Stomach (tissue), 9 donors: ENCODE data around the gene CALCOCO2. TPM values are rescaled to one million over a fixed set of nuclear protein-coding genes. Genes with fewer than 3 reads are reported as not detected.

Experiments
- DNase-seq, 2 donors: peaks; one replicate each; pipeline versions ENCODE4 v3.0.0 to v3.0.0-alpha.2; 2013 to 2019
- H3K27ac ChIP-seq, 5 donors: fragments of 200-600 bp in 4 of 5; sonication (generic) in 4 of 5; one replicate each; pipeline ENCODE4 v1.5.1; 2013 to 2019; ENCODE audit warnings: mild to moderate bottlenecking in 1 of 5, moderate library complexity in 1 of 5
- H3K27me3 ChIP-seq, 3 donors: fragments of 200-600 bp; sonication (generic); one replicate each; pipeline ENCODE4 v1.5.1; 2017 to 2019; ENCODE audit warnings: mixed run types in 1 of 3
- H3K36me3 ChIP-seq, 4 donors: fragments of 200-600 bp; sonication (generic); 1 replicate in 3 of 4; 2 replicates in 1 of 4; pipeline ENCODE4 v1.5.1; 2016 to 2019
- H3K4me1 ChIP-seq, 4 donors: fragments of 200-600 bp; sonication (generic); one replicate each; pipeline ENCODE4 v1.5.1; 2016 to 2019
- H3K4me3 ChIP-seq, 4 donors: fragments of 200-600 bp; sonication (generic) in 3 of 4; one replicate each; pipeline ENCODE4 v1.5.1; 2016 to 2019; ENCODE audit warnings: mild to moderate bottlenecking in 1 of 4
- H3K9me3 ChIP-seq, 4 donors: fragments of 200-600 bp; sonication (generic); one replicate each; pipeline ENCODE4 v1.5.1; 2016 to 2019
- EP300 ChIP-seq: sonication (generic); formaldehyde crosslinking; IDR thresholded peaks from one replicate; pipeline ENCODE4 v1.6.1; 2017; ENCODE audit warnings: antibody characterized with exemption
- POLR2A ChIP-seq, 4 donors: fragments of 450-650 bp; IDR thresholded peaks; one replicate each; pipeline ENCODE4 v1.6.1; 2016; ENCODE audit warnings: antibody characterized with exemption in 4 of 4, control low read depth in 2 of 4, mild to moderate bottlenecking in 1 of 4, moderate library complexity in 1 of 4
- POLR2AphosphoS5 ChIP-seq, 3 donors: sonication (generic); formaldehyde crosslinking; IDR thresholded peaks; one replicate each; pipeline ENCODE4 v1.6.1; 2016; ENCODE audit warnings: antibody characterized with exemption in 3 of 3
- WGBS, 5 donors: extraction: QIAGEN DNeasy Blood & Tissue Kit in 3 of 5; methylation state at CpG; one replicate each; pipeline versions ENCODE4 v1.1.5 to v1.1.7; 2013 to 2018; 5-methylcytosine and 5-hydroxymethylcytosine counted together
- intact Hi-C: fragments of 100-400 bp; cut with DNase I; formaldehyde crosslinking; loops from one replicate; pipeline ENCODE4 v1.15.1; 2023; ENCODE audit warnings: low total_unique reads
- polyA plus RNA-seq, 3 donors: library from polyadenylated mRNA; stranded (reverse); fragments of 200-250 nt; gene quantifications; one replicate each; pipeline ENCODE4 v1.2.3, GENCODE V29; 2013
- small RNA-seq, 4 donors: library from RNA; depleted of rRNA; stranded (forward); fragments of <200 nt; gene quantifications; one replicate each; pipeline ENCODE3, GENCODE V24; 2016
- total RNA-seq, 5 donors: library from RNA; depleted of rRNA; stranded (reverse); fragments of >200 nt; gene quantifications; one replicate each; pipeline versions ENCODE4 v1.1.0 to v1.2.3, GENCODE V29; 2014 to 2016
- TF ChIP-seq, protein P1 (sequence below), 7 experiments: fragments of 450-650 bp in 4 of 7; fragments of 200-600 bp in 3 of 7; sonication (generic) in 3 of 7; IDR thresholded peaks; one replicate each; pipeline ENCODE4 v1.5.1; 2016 to 2019; ENCODE audit warnings: antibody characterized with exemption in 7 of 7, control low read depth in 2 of 7, mild to moderate bottlenecking in 1 of 7
- donor health status: healthy with polysubstance abuse.
- donor health status: Bipolar disorder and iron deficiency.
- donor health status: healthy.

Gene CALCOCO2
- total and polyA plus RNA-seq, 8 donors = 43.0 to 109 (median 69.4) TPM

DNA sequence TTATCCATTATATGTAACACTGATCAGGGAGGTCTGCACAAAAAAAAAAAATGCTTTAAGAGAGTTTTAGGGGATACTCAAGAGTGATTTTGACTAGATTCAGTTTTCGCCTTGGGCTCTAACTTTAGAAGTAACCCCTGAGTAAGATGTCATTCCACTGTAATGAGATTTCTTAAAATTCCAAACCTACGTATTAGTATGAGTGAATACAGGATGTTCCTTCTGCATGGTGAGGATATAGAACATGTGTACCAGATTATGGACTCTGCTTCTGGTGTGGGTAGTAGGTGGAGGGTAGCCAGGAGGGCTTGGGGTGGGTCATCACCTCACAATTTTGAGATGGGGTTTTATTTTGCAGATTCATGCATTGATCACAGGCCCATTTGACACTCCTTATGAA lies 81.6 kb downstream of the CALCOCO2 start:
- no peak overlapping the region for H3K27ac ChIP-seq
- WGBS, 5 donors = 88 to 96% (median 92%) methylated on average over 2 of the region's 2 CpGs
- TF ChIP-seq POLR2A (IDR thresholded peaks at IDR 0.05) (no peak), POLR2AphosphoS5 (IDR thresholded peaks at IDR 0.05) (no peak), EP300 (no peak)
- TF ChIP-seq, protein P1, sequence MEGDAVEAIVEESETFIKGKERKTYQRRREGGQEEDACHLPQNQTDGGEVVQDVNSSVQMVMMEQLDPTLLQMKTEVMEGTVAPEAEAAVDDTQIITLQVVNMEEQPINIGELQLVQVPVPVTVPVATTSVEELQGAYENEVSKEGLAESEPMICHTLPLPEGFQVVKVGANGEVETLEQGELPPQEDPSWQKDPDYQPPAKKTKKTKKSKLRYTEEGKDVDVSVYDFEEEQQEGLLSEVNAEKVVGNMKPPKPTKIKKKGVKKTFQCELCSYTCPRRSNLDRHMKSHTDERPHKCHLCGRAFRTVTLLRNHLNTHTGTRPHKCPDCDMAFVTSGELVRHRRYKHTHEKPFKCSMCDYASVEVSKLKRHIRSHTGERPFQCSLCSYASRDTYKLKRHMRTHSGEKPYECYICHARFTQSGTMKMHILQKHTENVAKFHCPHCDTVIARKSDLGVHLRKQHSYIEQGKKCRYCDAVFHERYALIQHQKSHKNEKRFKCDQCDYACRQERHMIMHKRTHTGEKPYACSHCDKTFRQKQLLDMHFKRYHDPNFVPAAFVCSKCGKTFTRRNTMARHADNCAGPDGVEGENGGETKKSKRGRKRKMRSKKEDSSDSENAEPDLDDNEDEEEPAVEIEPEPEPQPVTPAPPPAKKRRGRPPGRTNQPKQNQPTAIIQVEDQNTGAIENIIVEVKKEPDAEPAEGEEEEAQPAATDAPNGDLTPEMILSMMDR (IDR thresholded peaks at IDR 0.05) = no peak
- DNase-seq = no peak
- intact Hi-C loops = no loop called here
- H3K9me3 ChIP-seq = no peaks in the 10 kb centered on the region
- H3K27me3 ChIP-seq = no peaks in the 10 kb centered on the region
- H3K4me1 ChIP-seq = peaks cover 22 to 71% (median 52%) of the 10 kb centered on the region in 4 donors
- H3K4me3 ChIP-seq = no peak overlapping the region
- peaks cover 25 to 70% (median 68%) of the 10 kb centered on the region in 4 donors for H3K36me3 ChIP-seq

Small RNAs within 50 kb of the gene (small RNA-seq; reads per million reads assigned to genes)
- gene AC068531.1 (0 reads per million in 4 donors), gene RF00263 (0 reads per million in 4 donors)

Other genes with a start within 250 kb of the CALCOCO2 start
- 10 to 100 TPM in 4 of 5 donors, 1 to 10 TPM in 1; 6.1 to 77.6 (median 17.0) TPM for gene HOXB3, start 240.8 kb upstream of the CALCOCO2 start, total RNA-seq
- 1 to 10 TPM; 2.8 to 9.5 (median 3.8) TPM for gene HOXB3, start 240.8 kb upstream of the CALCOCO2 start, polyA plus RNA-seq
- 10 to 100 TPM in 2 of 5 donors, under 1 TPM in 2, not detected in 1; 0.43 to 50.4 (median 6.2) TPM for gene HOXB5, start 237.3 kb upstream of the CALCOCO2 start, total RNA-seq
- gene HOXB5, start 237.3 kb upstream of the CALCOCO2 start, polyA plus RNA-seq = 1 to 10 TPM; 2.2 to 2.7 (median 2.4) TPM
- gene HOXB6, start 226.0 kb upstream of the CALCOCO2 start, total RNA-seq = 100 to 1,000 TPM in 1 of 5 donors, 10 to 100 TPM in 3, 1 to 10 TPM in 1; 4.2 to 150 (median 11.9) TPM
- gene HOXB6, start 226.0 kb upstream of the CALCOCO2 start, polyA plus RNA-seq = 10 to 100 TPM in 1 of 3 donors, 1 to 10 TPM in 2; 5.7 to 10.2 (median 7.8) TPM
- 10 to 100 TPM in 1 of 5 donors, 1 to 10 TPM in 4; 1.8 to 16.5 (median 2.3) TPM for gene HOXB7, start 220.0 kb upstream of the CALCOCO2 start, total RNA-seq
- 1 to 10 TPM; 1.0 to 8.2 (median 2.8) TPM for gene HOXB7, start 220.0 kb upstream of the CALCOCO2 start, polyA plus RNA-seq
- 10 to 100 TPM in 1 of 5 donors, 1 to 10 TPM in 4; 1.2 to 13.0 (median 1.5) TPM for gene HOXB8, start 215.7 kb upstream of the CALCOCO2 start, total RNA-seq
- gene HOXB8, start 215.7 kb upstream of the CALCOCO2 start, polyA plus RNA-seq = under 1 TPM in 2 of 3 donors, not detected in 1; 0.46 to 0.56 TPM
- gene HOXB9, start 204.7 kb upstream of the CALCOCO2 start, total RNA-seq = 10 to 100 TPM in 1 of 5 donors, not detected in 4; 11.3 TPM
- not detected for gene HOXB9, start 204.7 kb upstream of the CALCOCO2 start, polyA plus RNA-seq
- gene PRAC1, start 108.5 kb upstream of the CALCOCO2 start, total RNA-seq = not detected
- not detected for gene PRAC1, start 108.5 kb upstream of the CALCOCO2 start, polyA plus RNA-seq
- gene PRAC2, start 107.8 kb upstream of the CALCOCO2 start, total RNA-seq = not detected
- not detected for gene PRAC2, start 107.8 kb upstream of the CALCOCO2 start, polyA plus RNA-seq
- gene HOXB13, start 102.3 kb upstream of the CALCOCO2 start, total RNA-seq = under 1 TPM in 1 of 5 donors, not detected in 4; 0.29 TPM
- under 1 TPM in 1 of 3 donors, not detected in 2; 0.15 TPM for gene HOXB13, start 102.3 kb upstream of the CALCOCO2 start, polyA plus RNA-seq
- gene TTLL6, start 13.8 kb upstream of the CALCOCO2 start, total RNA-seq = 10 to 100 TPM in 1 of 5 donors, 1 to 10 TPM in 2, not detected in 2; 1.5 to 11.0 (median 1.8) TPM
- under 1 TPM in 1 of 3 donors, not detected in 2; 0.48 TPM for gene TTLL6, start 13.8 kb upstream of the CALCOCO2 start, polyA plus RNA-seq
- gene ATP5MC1, start 61.8 kb downstream of the CALCOCO2 start, total RNA-seq = 100 to 1,000 TPM in 3 of 5 donors, 10 to 100 TPM in 2; 19.4 to 298 (median 140) TPM
- gene ATP5MC1, start 61.8 kb downstream of the CALCOCO2 start, polyA plus RNA-seq = 100 to 1,000 TPM; 247 to 449 (median 337) TPM
- gene UBE2Z, start 77.4 kb downstream of the CALCOCO2 start, total RNA-seq = 10 to 100 TPM; 28.1 to 55.6 (median 36.2) TPM
- 10 to 100 TPM; 30.2 to 43.4 (median 38.8) TPM for gene UBE2Z, start 77.4 kb downstream of the CALCOCO2 start, polyA plus RNA-seq
- 10 to 100 TPM; 18.7 to 53.6 (median 41.3) TPM for gene SNF8, start 113.8 kb downstream of the CALCOCO2 start, total RNA-seq
- gene SNF8, start 113.8 kb downstream of the CALCOCO2 start, polyA plus RNA-seq = 100 to 1,000 TPM; 145 to 160 (median 149) TPM
- gene GIP, start 137.6 kb downstream of the CALCOCO2 start, total RNA-seq = not detected
- under 1 TPM in 1 of 3 donors, not detected in 2; 0.56 TPM for gene GIP, start 137.6 kb downstream of the CALCOCO2 start, polyA plus RNA-seq
- gene IGF2BP1, start 166.3 kb downstream of the CALCOCO2 start, total RNA-seq = 1 to 10 TPM in 1 of 5 donors, not detected in 4; 1.8 TPM
- gene IGF2BP1, start 166.3 kb downstream of the CALCOCO2 start, polyA plus RNA-seq = under 1 TPM in 1 of 3 donors, not detected in 2; under 0.01 TPM